GM19438 (cell line): ENCODE results near the gene NBL1.
"Not testable (repeated sequence)": the region's sequence is repeated elsewhere in the genome, so short reads cannot be mapped to it uniquely, and the experiment has no call there.

ENCODE experiments used
- ATAC-seq: cut with Tn5 transposase; IDR thresholded peaks from one replicate; pipeline ENCODE4 v1.9.1; 2021; ENCODE audit warnings: low read depth; ENCODE audit not compliant: unreplicated experiment

Gene NBL1

GRCh38 chr1:19621274-19621950, 22.7 kb upstream of the NBL1 start:
- no peak for ATAC-seq

GRCh38 chr1:19622204-19622603, 21.9 kb upstream of the NBL1 start:
- ATAC-seq = no peak

GRCh38 chr1:19623523-19623922, 20.6 kb upstream of the NBL1 start:
- ATAC-seq = no peak

- no peak for ATAC-seq
These were observed 18.7 kb upstream of the NBL1 start for GRCh38 chr1:19625291-19625937.

- ATAC-seq = no peak
These were observed 15.2 kb upstream of the NBL1 start for GRCh38 chr1:19628879-19629278.

- ATAC-seq = no peak
These were observed 14.8 kb upstream of the NBL1 start for GRCh38 chr1:19629357-19629756.

GRCh38 chr1:19630192-19630591, 13.9 kb upstream of the NBL1 start:
- ATAC-seq = not testable (repeated sequence)

- ATAC-seq = no peak
These were observed 13.3 kb upstream of the NBL1 start for GRCh38 chr1:19630720-19631395.

- ATAC-seq = no peak
These were observed 11.9 kb upstream of the NBL1 start for GRCh38 chr1:19632211-19632610.

GRCh38 chr1:19633106-19633505, 11.0 kb upstream of the NBL1 start:
- no peak for ATAC-seq

GRCh38 chr1:19635064-19635463, 9.0 kb upstream of the NBL1 start:
- not testable (repeated sequence) for ATAC-seq

GRCh38 chr1:19635646-19636045, 8.5 kb upstream of the NBL1 start:
- no peak for ATAC-seq

- ATAC-seq = no peak
These were observed 8.0 kb upstream of the NBL1 start for GRCh38 chr1:19636065-19636464.

GRCh38 chr1:19636749-19637148, 7.4 kb upstream of the NBL1 start:
- ATAC-seq = not testable (repeated sequence)

- no peak for ATAC-seq
These were observed 6.5 kb upstream of the NBL1 start for GRCh38 chr1:19637606-19638005.

- not testable (repeated sequence) for ATAC-seq
These were observed 4.9 kb upstream of the NBL1 start for GRCh38 chr1:19639228-19639627.

- ATAC-seq = no peak
These were observed 4.1 kb upstream of the NBL1 start for GRCh38 chr1:19639999-19640362.

- no peak for ATAC-seq
These were observed 3.5 kb upstream of the NBL1 start for GRCh38 chr1:19640363-19641316.

- no peak for ATAC-seq
These were observed 990 bp upstream of the NBL1 start for GRCh38 chr1:19643121-19643520.

GRCh38 chr1:19644395-19644680, 227 bp downstream of the NBL1 start:
- no peak for ATAC-seq
